Endothelial cell of umbilical vein (primary cell): ENCODE results near the gene RNU1-1. TPM values are rescaled to one million over a fixed set of nuclear protein-coding genes. Genes with fewer than 3 reads are reported as not detected.

Source experiments
- BruUV-seq: library from RNA; stranded (reverse); fragments of 400-500 nt; replicated peaks from 2 replicates; lab custom pipeline; 2021; lab: Mats Ljungman, UMichigan
- CTCF ChIA-PET: fragments of 300-600, 350-600 bp; sonication (Branson Sonifier 250); formaldehyde crosslinking; loops from one replicate; lab custom pipeline; 2021; ENCODE audit warnings: antibody characterized with exemption, inconsistent platforms; lab: Charles Lee
- POLR2A ChIA-PET: fragments of 300-600, 350-600 bp; sonication (Branson Sonifier 250); formaldehyde crosslinking; loops from one replicate; lab custom pipeline; 2021; ENCODE audit warnings: antibody characterized with exemption, inconsistent platforms; lab: Charles Lee
- DNase-seq: peaks from one replicate; pipeline ENCODE4 v3.0.0-alpha.2; 2011; ENCODE audit warnings: low read depth, low spot score
- FAIRE-seq: peaks from 2 replicates; lab custom pipeline; 2011; peaks lifted over from hg19 to GRCh38; lab: Jason Lieb, UNC
- H2AFZ ChIP-seq: 2 replicates; pipeline ENCODE4 v1.6.0; 2012; ENCODE audit warnings: low read depth, low read length, control low read depth, inconsistent platforms
- H3K27ac ChIP-seq: 2 replicates; pipeline ENCODE4 v1.5.1; 2011; ENCODE audit warnings: low read depth, mild to moderate bottlenecking, control low read depth, low read length, moderate library complexity; ENCODE audit not compliant: insufficient read depth
- H3K27me3 ChIP-seq, 2 experiments: 2 replicates each; pipeline versions ENCODE4 v1.6.0 to v1.6.1; 2011; ENCODE audit warnings: low read length in 2 of 2, mixed read lengths in 1 of 2; ENCODE audit not compliant: control insufficient read depth in 2 of 2, insufficient read depth in 2 of 2
- H3K36me3 ChIP-seq, 2 experiments: 2 replicates in 1 of 2; 3 replicates in 1 of 2; pipeline ENCODE4 v1.5.1; 2011; ENCODE audit warnings: low read length in 2 of 2, mild to moderate bottlenecking in 1 of 2, moderate library complexity in 1 of 2; ENCODE audit not compliant: control insufficient read depth in 2 of 2, insufficient read depth in 2 of 2; ENCODE audit errors: extremely low read depth in 1 of 2
- H3K4me1 ChIP-seq: 3 replicates; pipeline ENCODE4 v1.5.1; 2011; ENCODE audit warnings: mild to moderate bottlenecking, low read length; ENCODE audit not compliant: control insufficient read depth, insufficient read depth; ENCODE audit errors: extremely low read depth
- H3K4me2 ChIP-seq: 2 replicates; pipeline ENCODE4 v1.6.1; 2011; ENCODE audit warnings: low read length, control low read depth, mixed read lengths; ENCODE audit not compliant: insufficient read depth
- H3K4me3 ChIP-seq, 3 experiments: fragments of 200-600 bp in 1 of 3; sonication (generic), shearing (Covaris generic) in 1 of 3; replicated peaks in 1 of 3; 2 replicates each; pipeline ENCODE4 v1.5.1; 2011 to 2016; ENCODE audit warnings: control low read depth in 3 of 3, low read length in 3 of 3, mild to moderate bottlenecking in 2 of 3, inconsistent platforms in 1 of 3, low read depth in 1 of 3, moderate library complexity in 1 of 3; ENCODE audit not compliant: insufficient read depth in 1 of 3
- H3K79me2 ChIP-seq: 2 replicates; pipeline ENCODE4 v1.6.0; 2012; ENCODE audit warnings: low read length, inconsistent platforms; ENCODE audit not compliant: control insufficient read depth, insufficient read depth
- H3K9ac ChIP-seq: replicated peaks from 2 replicates; pipeline ENCODE3; 2011; ENCODE audit warnings: low read length, control low read depth; ENCODE audit not compliant: insufficient read depth; ENCODE audit errors: extremely low read depth
- H3K9me1 ChIP-seq: replicated peaks from 3 replicates; pipeline ENCODE4 v1.6.0; 2011; ENCODE audit warnings: mild to moderate bottlenecking, low read length; ENCODE audit not compliant: control insufficient read depth, insufficient read depth; ENCODE audit errors: extremely low read depth
- H3K9me3 ChIP-seq: replicated peaks from 2 replicates; pipeline ENCODE4 v1.5.1; 2012; ENCODE audit warnings: low read length, inconsistent platforms; ENCODE audit not compliant: control insufficient read depth, insufficient read depth
- H4K20me1 ChIP-seq: replicated peaks from 2 replicates; pipeline ENCODE3; 2011; ENCODE audit warnings: mild to moderate bottlenecking, low read length; ENCODE audit not compliant: control insufficient read depth, insufficient read depth; ENCODE audit errors: extremely low read depth
- CTCF ChIP-seq, 2 donors: IDR thresholded peaks; 1 replicate in 1 of 2; 2 replicates in 1 of 2; pipeline ENCODE4 v1.5.1; 2011; ENCODE audit warnings: low read length in 2 of 2, mild to moderate bottlenecking in 2 of 2, moderate library complexity in 2 of 2, control low read depth in 1 of 2, inconsistent platforms in 1 of 2, low read depth in 1 of 2; ENCODE audit not compliant: insufficient read depth in 1 of 2; ENCODE audit errors: extremely low read depth in 1 of 2
- EZH2 ChIP-seq: IDR thresholded peaks from 2 replicates; pipeline ENCODE4 v1.6.1; 2012; ENCODE audit warnings: borderline replicate concordance, low read depth, mild to moderate bottlenecking, moderate library complexity, low read length, inconsistent platforms; ENCODE audit not compliant: severe bottlenecking
- FOS ChIP-seq: IDR thresholded peaks from 2 replicates; pipeline ENCODE4 v1.6.1; 2011; ENCODE audit warnings: mild to moderate bottlenecking, low read length, moderate library complexity, borderline replicate concordance; ENCODE audit not compliant: insufficient read depth
- GATA2 ChIP-seq: IDR thresholded peaks from 2 replicates; pipeline ENCODE4 v1.7.0; 2011; ENCODE audit warnings: low read depth, mild to moderate bottlenecking, moderate library complexity, mixed read lengths, low read length; ENCODE audit not compliant: insufficient read length, insufficient read depth
- JUN ChIP-seq: IDR thresholded peaks from 2 replicates; pipeline ENCODE4 v1.6.1; 2011; ENCODE audit warnings: borderline replicate concordance, low read depth; ENCODE audit not compliant: insufficient read length, insufficient read depth
- MAX ChIP-seq: IDR thresholded peaks from 2 replicates; pipeline ENCODE4 v1.6.1; 2011; ENCODE audit not compliant: insufficient read depth, insufficient read length
- MYC ChIP-seq: IDR thresholded peaks from one replicate; pipeline ENCODE4 v1.6.1; 2011; ENCODE audit warnings: mild to moderate bottlenecking, low read depth, low read length
- POLR2A ChIP-seq: IDR thresholded peaks from 2 replicates; pipeline ENCODE4 v1.6.1; 2012; ENCODE audit warnings: low read depth, mild to moderate bottlenecking, control low read depth, low read length
- POLR2AphosphoS5 ChIP-seq: IDR thresholded peaks from 2 replicates; pipeline ENCODE4 v1.6.1; 2012; ENCODE audit warnings: low read depth, mild to moderate bottlenecking, control low read depth, low read length, moderate library complexity; ENCODE audit not compliant: insufficient read depth
- dilution Hi-C: fragments of 300-500 bp; cut with MboI; formaldehyde crosslinking; loops from one replicate; pipeline ENCODE4 v1.15.0; 2019; ENCODE audit warnings: low sequenced_read_pairs; ENCODE audit not compliant: extremely low pct_ligation_motif_present
- intact Hi-C: fragments of 100-400 bp; cut with micrococcal nuclease; formaldehyde crosslinking; loops from one replicate; pipeline ENCODE4 v1.10.0; 2022
- polyA plus RNA-seq, 4 experiments: library from polyadenylated mRNA; depleted of rRNA in 3 of 4; stranded (reverse) in 3 of 4; unstranded in 1 of 4; fragments of >200 nt; gene quantifications; 2 replicates each; pipeline versions ENCODE4 v1.2.1 to v1.2.3, GENCODE V29; 2011 to 2012; ENCODE audit warnings: missing spikeins in 1 of 4
- small RNA-seq: library from RNA; depleted of rRNA; stranded (forward); fragments of <200 nt; gene quantifications from one replicate; pipeline ENCODE3, GENCODE V24; 2012; ENCODE audit warnings: low replicate concordance, low read depth; ENCODE audit not compliant: insufficient read depth, insufficient read length
- total RNA-seq: library from RNA; stranded (reverse); gene quantifications from 2 replicates; pipeline ENCODE4 v1.2.3, GENCODE V29; 2021

The RNU1-1 gene
- total and polyA plus RNA-seq, 2 donors (not counting 3 experiments of a cell fraction or from before 2014, with no cell fraction given), result 206 to 1,319 TPM

- no peak overlapping the region for H3K4me3 ChIP-seq
- CTCF ChIA-PET, result no interaction called here
- no peaks in the 10 kb centered on the region for H3K4me1 ChIP-seq
- POLR2A ChIA-PET, result interaction anchor here (0.6 kb wide), 1 partner anchor 29 kb away, joined by 8 read pairs; no protein-coding TSS in a partner anchor
- no peaks in the 10 kb centered on the region for H3K9me3 ChIP-seq
- no peaks in the 10 kb centered on the region for H3K9me1 ChIP-seq
- H3K27ac ChIP-seq, result no peak overlapping the region
- TF ChIP-seq FOS (no peak), POLR2A (no peak), CTCF (IDR thresholded peaks at IDR 0.05; ENCODE audit: extremely low read depth in 1 of 2, insufficient read depth in 1 of 2, low read depth in 1 of 2, low read length in 2 of 2) (no peak), JUN (no peak), MYC (no peak), POLR2AphosphoS5 (no peak), MAX (no peak), GATA2 (no peak), EZH2 (no peak)
- DNase-seq, result no peak
- no peak overlapping the region for H3K4me2 ChIP-seq
- H3K36me3 ChIP-seq, result peaks cover 3 to 14% of the 10 kb centered on the region in 2 experiments
- H3K27me3 ChIP-seq, result no peaks in the 10 kb centered on the region
- intact Hi-C loops, result no loop called here
- no peak overlapping the region for H2AFZ ChIP-seq
- H4K20me1 ChIP-seq, result no peaks in the 10 kb centered on the region
- FAIRE-seq, result no peak
- BruUV-seq, result no TSS peak
- no peak overlapping the region for H3K9ac ChIP-seq
- dilution Hi-C loops, result no loop called here
- no peaks in the 10 kb centered on the region for H3K79me2 ChIP-seq
These were observed 49.0 kb downstream of the RNU1-1 start for GRCh38 chr1:16464917-16465625.

Small RNA genes within 50 kb of the gene (small RNA-seq; reads per million reads assigned to genes)
- gene RNU1-1 (not detected), gene RNU1-6P (not detected)

Other genes with a start within 250 kb of the RNU1-1 start
- 16.3 and 17.3 TPM in 2 replicates for gene FBXO42, start 161.8 kb downstream of the RNU1-1 start, total RNA-seq
- 17.1 and 20.4 TPM in 2 replicates for gene FBXO42, start 161.8 kb downstream of the RNU1-1 start, polyA plus RNA-seq
- gene SZRD1, start 147.0 kb downstream of the RNU1-1 start, total RNA-seq, result 164 and 168 TPM in 2 replicates
- 162 and 168 TPM in 2 replicates for gene SZRD1, start 147.0 kb downstream of the RNU1-1 start, polyA plus RNA-seq
- not detected in 2 replicates for gene SPATA21, start 76.9 kb downstream of the RNU1-1 start, total RNA-seq
- gene SPATA21, start 76.9 kb downstream of the RNU1-1 start, polyA plus RNA-seq, result not detected in 2 replicates
- 101 and 107 TPM in 2 replicates for gene NECAP2, start 73.6 kb downstream of the RNU1-1 start, total RNA-seq
- 137 and 148 TPM in 2 replicates for gene NECAP2, start 73.6 kb downstream of the RNU1-1 start, polyA plus RNA-seq
- gene NBPF1, start 99.3 kb upstream of the RNU1-1 start, total RNA-seq, result 33.5 and 58.4 TPM in 2 replicates
- gene NBPF1, start 99.3 kb upstream of the RNU1-1 start, polyA plus RNA-seq, result 21.1 and 23.0 TPM in 2 replicates
- 1,319 and 2,019 TPM in 2 replicates for gene RNU1-3, start 152.7 kb upstream of the RNU1-1 start, total RNA-seq
- under 0.01 and 206 TPM in 2 replicates for gene RNU1-3, start 152.7 kb upstream of the RNU1-1 start, polyA plus RNA-seq
- 1,319 and 2,019 TPM in 2 replicates for gene RNU1-4, start 226.2 kb upstream of the RNU1-1 start, total RNA-seq
- under 0.01 and 206 TPM in 2 replicates for gene RNU1-4, start 226.2 kb upstream of the RNU1-1 start, polyA plus RNA-seq